K562 (cell line): ENCODE data around the gene CELA3A. TPM values are rescaled to one million over a fixed set of nuclear protein-coding genes. Genes with fewer than 3 reads are reported as not detected.

Experiments
- ATAC-seq: fragments of 200-7000 bp; cut with Tn5 transposase; 3 replicates; pipeline ENCODE4 v1.9.1; 2020; ENCODE audit warnings: moderate library complexity
- Bru-seq: library from RNA; stranded (reverse); fragments of 400-500 nt; gene quantifications from one replicate; lab custom pipeline; 2021; lab: Mats Ljungman, UMichigan
- BruChase-seq, 2 experiments: library from RNA; stranded (reverse); fragments of 400-500 nt; gene quantifications; one replicate each; lab custom pipeline; 2021; lab: Mats Ljungman, UMichigan
- BruUV-seq: library from RNA; stranded (reverse); fragments of 400-500 nt; replicated peaks from 2 replicates; lab custom pipeline; 2021; lab: Mats Ljungman, UMichigan
- CTCF ChIA-PET: fragments of 300-600 bp; formaldehyde crosslinking; extraction: SDS; loops from one replicate; lab custom pipeline; 2021; ENCODE audit warnings: low intra/inter-chr PET ratio; lab: Yijun Ruan, JAX
- POLR2A ChIA-PET: fragments of 300-600, 350-650 bp; sonication (Branson Sonifier 250); formaldehyde crosslinking; extraction: SDS; loops from one replicate; lab custom pipeline; 2021; ENCODE audit warnings: antibody characterized with exemption, inconsistent platforms; lab: Yijun Ruan, JAX
- DNase-seq, 4 experiments: peaks; one replicate each; pipeline versions ENCODE4 v3.0.0 to v3.0.0-alpha.2; 2011 to 2018; ENCODE audit warnings: low spot score in 3 of 4, mixed read lengths in 3 of 4; ENCODE audit errors: extremely low read depth in 1 of 4
- FAIRE-seq: peaks from 2 replicates; lab custom pipeline; 2011; peaks lifted over from hg19 to GRCh38; lab: Jason Lieb, UNC
- H2AFZ ChIP-seq: 2 replicates; pipeline ENCODE4 v1.6.0; 2011; ENCODE audit warnings: low read depth, low read length, control low read depth, inconsistent platforms
- H3K27ac ChIP-seq: fragments of 200-600 bp; 3 replicates; pipeline ENCODE4 v1.8.0; 2011; ENCODE audit warnings: low read depth, mild to moderate bottlenecking, control low read depth, inconsistent platforms, low read length, moderate library complexity, mixed read lengths; ENCODE audit errors: extremely low read depth
- H3K27me3 ChIP-seq, 2 experiments: fragments of 300-600 bp in 1 of 2; 2 replicates in 1 of 2; 3 replicates in 1 of 2; pipeline versions ENCODE4 v1.6.0 to v1.8.0; 2011; ENCODE audit warnings: inconsistent platforms in 2 of 2, low read length in 2 of 2, mild to moderate bottlenecking in 1 of 2, mixed read lengths in 1 of 2, moderate library complexity in 1 of 2; ENCODE audit not compliant: control insufficient read depth in 2 of 2, insufficient read depth in 2 of 2
- H3K36me3 ChIP-seq: fragments of 300-600 bp; 3 replicates; pipeline ENCODE4 v1.8.0; 2011; ENCODE audit warnings: mild to moderate bottlenecking, low read length, inconsistent platforms; ENCODE audit not compliant: control insufficient read depth, insufficient read depth
- H3K4me1 ChIP-seq, 2 experiments: fragments of 200-600 bp in 1 of 2; replicated peaks in 1 of 2; 2 replicates in 1 of 2; 3 replicates in 1 of 2; pipeline versions ENCODE4 v1.5.1 to v1.8.0; 2011; ENCODE audit warnings: inconsistent platforms in 2 of 2, low read length in 2 of 2, mild to moderate bottlenecking in 1 of 2, mixed read lengths in 1 of 2, moderate library complexity in 1 of 2; ENCODE audit not compliant: control insufficient read depth in 2 of 2, insufficient read depth in 2 of 2
- H3K4me2 ChIP-seq: 2 replicates; pipeline ENCODE4 v1.6.1; 2011; ENCODE audit warnings: low read length, control low read depth, inconsistent platforms, mixed read lengths; ENCODE audit not compliant: insufficient read depth
- H3K4me3 ChIP-seq: fragments of 200-600 bp; sonication (generic), shearing (Covaris generic); 2 replicates; pipeline ENCODE4 v1.5.1; 2016; ENCODE audit warnings: control low read depth, inconsistent platforms
- H3K79me2 ChIP-seq: fragments of 200-600 bp; 3 replicates; pipeline ENCODE4 v1.8.0; 2011; ENCODE audit warnings: low read length, inconsistent platforms; ENCODE audit not compliant: control insufficient read depth, insufficient read depth
- H3K9ac ChIP-seq, 2 experiments: 2 replicates each; pipeline versions ENCODE4 v1.6.0 to v1.6.1; 2011; ENCODE audit warnings: low read depth in 2 of 2, low read length in 2 of 2, control low read depth in 1 of 2, inconsistent platforms in 1 of 2, mild to moderate bottlenecking in 1 of 2, mixed read lengths in 1 of 2; ENCODE audit not compliant: insufficient read depth in 1 of 2
- H3K9me1 ChIP-seq: one replicate; pipeline ENCODE4 v1.6.0; 2011; ENCODE audit warnings: inconsistent platforms, mild to moderate bottlenecking, low read length, moderate library complexity; ENCODE audit not compliant: control insufficient read depth, insufficient read depth
- H3K9me3 ChIP-seq: replicated peaks from 2 replicates; pipeline ENCODE4 v1.5.1; 2011; ENCODE audit warnings: low read depth, low read length, inconsistent platforms; ENCODE audit not compliant: control insufficient read depth, insufficient read depth
- H4K20me1 ChIP-seq: replicated peaks from 2 replicates; pipeline ENCODE4 v1.6.1; 2011; ENCODE audit warnings: low read length, inconsistent platforms, mixed read lengths; ENCODE audit not compliant: control insufficient read depth, insufficient read depth
- ATF4 ChIP-seq: fragments of 450-650 bp; formaldehyde crosslinking; IDR thresholded peaks from 2 replicates; pipeline ENCODE4 v1.4.0; 2022; ENCODE audit warnings: mild to moderate bottlenecking, moderate library complexity
- CHD4 ChIP-seq: fragments of 200-600 bp; sonication (generic); IDR thresholded peaks from 3 replicates; pipeline ENCODE4 v1.6.1; 2012; ENCODE audit warnings: low read depth, mild to moderate bottlenecking, mixed read lengths, low read length, inconsistent platforms; ENCODE audit not compliant: insufficient read depth, insufficient replicate concordance, poor library complexity, severe bottlenecking
- NUFIP1 ChIP-seq: fragments of 450-650 bp; IDR thresholded peaks from 2 replicates; pipeline ENCODE4 v1.6.1; 2018; ENCODE audit not compliant: partially characterized antibody
- RAD51 ChIP-seq: fragments of 450-650 bp; IDR thresholded peaks from 2 replicates; pipeline ENCODE4 v1.7.1; 2016; ENCODE audit warnings: low read depth, mild to moderate bottlenecking, borderline replicate concordance
- ZBTB12 ChIP-seq: fragments of 250-450 bp; sonication (Bioruptor Pico); IDR thresholded peaks from 2 replicates; pipeline ENCODE4 v1.4.0; 2020
- WGBS: fragments of 100-300 bp; shearing (Covaris generic); methylation state at CpG from one replicate; pipeline ENCODE4 v1.1.6; 2016; ENCODE audit warnings: low coverage, mixed read lengths; ENCODE audit not compliant: insufficient coverage; ENCODE audit errors: missing lambda C conversion rate; 5-methylcytosine and 5-hydroxymethylcytosine counted together
- in situ Hi-C: fragments of 300-500 bp; cut with MboI; formaldehyde crosslinking; loops from 4 replicates; pipeline ENCODE4 v1.15.0; 2018; ENCODE audit warnings: inconsistent platforms, mixed read lengths
- intact Hi-C: fragments of 100-400 bp; cut with micrococcal nuclease; formaldehyde crosslinking; loops from 2 replicates; pipeline ENCODE4 v1.14.2; 2022
- long read RNA-seq, 3 experiments: library from polyadenylated mRNA in 2 of 3; library from RNA in 1 of 3; unstranded in 2 of 3; stranded (forward) in 1 of 3; transcript quantifications; one replicate each; pipeline ENCODE4 v2.0.0, GENCODE V29; 2019 to 2022
- polyA minus RNA-seq, 3 experiments: library from RNA; depleted of rRNA, polyadenylated mRNA; stranded (reverse); fragments of >200 nt; gene quantifications; 2 replicates each; pipeline ENCODE4 v1.2.3, GENCODE V29; 2011
- polyA plus RNA-seq, 8 experiments: library from polyadenylated mRNA; depleted of rRNA in 4 of 8; stranded (reverse) in 5 of 8; unstranded in 3 of 8; fragments of >200 nt; fragmentation: Nextera tagmentation in 2 of 8; fragmentation: Illumina TruSeq in 1 of 8; extraction: Ambion mirVana in 2 of 8; extraction: Trizol in 1 of 8; gene quantifications; 2 replicates each; pipeline versions ENCODE4 v1.2.1 to v1.2.3, GENCODE V29; 2011 to 2014; ENCODE audit warnings: inconsistent platforms in 1 of 8, missing spikeins in 1 of 8
- total RNA-seq, 7 experiments: library from RNA; depleted of rRNA in 6 of 7; stranded (reverse); fragments of >200 nt in 6 of 7; fragmentation: Illumina TruSeq in 2 of 7; extraction: Trizol in 2 of 7; gene quantifications; 2 replicates each; pipeline versions ENCODE4 v1.2.1 to v1.2.3, GENCODE V29; 2011 to 2021; ENCODE audit warnings: low replicate concordance in 1 of 7
- TF ChIP-seq, protein P1 (sequence below): sonication (generic); formaldehyde crosslinking; IDR thresholded peaks from 2 replicates; pipeline ENCODE4 v1.8.1; 2023; ENCODE audit warnings: mild to moderate bottlenecking, missing genetic modification reagents
- TF ChIP-seq, protein P2 (sequence below), 2 experiments: IDR thresholded peaks in 1 of 2; conservative IDR thresholded peaks in 1 of 2; 2 replicates each; pipeline ENCODE4 v1.6.1; 2016; ENCODE audit warnings: low read depth in 2 of 2, mild to moderate bottlenecking in 1 of 2, missing compliant biosample characterization in 1 of 2, missing genetic modification characterization in 1 of 2, moderate library complexity in 1 of 2

The CELA3A gene
- not detected in 2 replicates for total RNA-seq (2011; cell fraction: chromatin; rRNA removed; ENCODE audit: low replicate concordance)
- total RNA-seq (2011; cell fraction: nucleolus; rRNA removed): not detected in 2 replicates
- not detected in 2 replicates for total RNA-seq (2011; cell fraction: nucleoplasm; rRNA removed)
- not detected in 2 replicates for total RNA-seq (2014; rRNA removed)
- not detected in 2 replicates for total RNA-seq (2014; rRNA removed; fragmentation: Illumina TruSeq; extraction: Trizol)
- total RNA-seq (2015; rRNA removed; fragmentation: Illumina TruSeq; extraction: Trizol): not detected in 2 replicates
- 5.4 and 5.7 TPM in 2 replicates for total RNA-seq (2021)
- polyA plus RNA-seq (2011; rRNA removed): not detected in 2 replicates
- polyA plus RNA-seq (2011; cell fraction: cytosol; rRNA removed): not detected in 2 replicates
- polyA plus RNA-seq (2011; cell fraction: nucleus; rRNA removed): not detected in 2 replicates
- not detected in 2 replicates for polyA plus RNA-seq (2012)
- polyA plus RNA-seq (2014; fragmentation: Illumina TruSeq; extraction: Trizol): not detected in 2 replicates
- polyA plus RNA-seq (2014; fragmentation: Nextera tagmentation; extraction: Ambion mirVana): not detected
- polyA plus RNA-seq (2014; rRNA removed): not detected in 2 replicates
- not detected in 2 replicates for polyA minus RNA-seq (2011; rRNA and poly(A)+ RNA removed)
- not detected in 2 replicates for polyA minus RNA-seq (2011; cell fraction: cytosol; rRNA and poly(A)+ RNA removed)
- not detected in 2 replicates for polyA minus RNA-seq (2011; cell fraction: nucleus; rRNA and poly(A)+ RNA removed)
- Bru-seq, nascent RNA: not detected
- BruChase-seq, experiment 1, labeled RNA remaining after a 2-hour chase: not detected
- not detected for BruChase-seq, experiment 2, labeled RNA remaining after a 6-hour chase
- long read RNA-seq, experiment 1: 0 reads
- long read RNA-seq, experiment 2: 0 reads
- long read RNA-seq, experiment 3: 0 reads

DNA sequence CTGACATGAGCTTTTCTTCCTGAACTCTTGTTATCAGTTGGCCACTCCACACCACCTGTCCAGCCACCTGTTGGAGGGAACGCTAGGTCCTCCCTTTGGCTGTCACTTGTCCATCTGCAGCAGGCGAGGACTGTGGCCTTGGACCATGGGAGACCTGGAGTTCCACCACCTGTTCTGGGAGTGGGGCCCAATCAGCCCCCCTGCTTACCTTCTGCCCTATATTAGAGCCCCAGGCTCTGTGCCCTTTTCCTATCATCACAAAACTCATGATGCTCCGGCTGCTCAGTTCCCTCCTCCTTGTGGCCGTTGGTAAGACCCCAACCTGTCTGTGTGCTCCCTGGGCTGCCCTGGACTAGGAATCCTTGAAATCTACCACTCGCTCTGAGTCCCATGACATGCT, at the start of gene CELA3A:
CELA3A (plus strand) TSS at position 249 of the 400 bp plus-strand sequence; CDS start at position 267, 18 bp downstream.
- H4K20me1 ChIP-seq: no peaks in the 10 kb centered on the region
- no peak for TF ChIP-seq ZBTB12 (CRISPR knock-in tag)
- TF ChIP-seq, protein P1, sequence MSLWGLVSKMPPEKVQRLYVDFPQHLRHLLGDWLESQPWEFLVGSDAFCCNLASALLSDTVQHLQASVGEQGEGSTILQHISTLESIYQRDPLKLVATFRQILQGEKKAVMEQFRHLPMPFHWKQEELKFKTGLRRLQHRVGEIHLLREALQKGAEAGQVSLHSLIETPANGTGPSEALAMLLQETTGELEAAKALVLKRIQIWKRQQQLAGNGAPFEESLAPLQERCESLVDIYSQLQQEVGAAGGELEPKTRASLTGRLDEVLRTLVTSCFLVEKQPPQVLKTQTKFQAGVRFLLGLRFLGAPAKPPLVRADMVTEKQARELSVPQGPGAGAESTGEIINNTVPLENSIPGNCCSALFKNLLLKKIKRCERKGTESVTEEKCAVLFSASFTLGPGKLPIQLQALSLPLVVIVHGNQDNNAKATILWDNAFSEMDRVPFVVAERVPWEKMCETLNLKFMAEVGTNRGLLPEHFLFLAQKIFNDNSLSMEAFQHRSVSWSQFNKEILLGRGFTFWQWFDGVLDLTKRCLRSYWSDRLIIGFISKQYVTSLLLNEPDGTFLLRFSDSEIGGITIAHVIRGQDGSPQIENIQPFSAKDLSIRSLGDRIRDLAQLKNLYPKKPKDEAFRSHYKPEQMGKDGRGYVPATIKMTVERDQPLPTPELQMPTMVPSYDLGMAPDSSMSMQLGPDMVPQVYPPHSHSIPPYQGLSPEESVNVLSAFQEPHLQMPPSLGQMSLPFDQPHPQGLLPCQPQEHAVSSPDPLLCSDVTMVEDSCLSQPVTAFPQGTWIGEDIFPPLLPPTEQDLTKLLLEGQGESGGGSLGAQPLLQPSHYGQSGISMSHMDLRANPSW: no peak
- TF ChIP-seq NUFIP1: no peak
- no peak for TF ChIP-seq CHD4
- TF ChIP-seq ATF4: no peak
- TF ChIP-seq, protein P2, sequence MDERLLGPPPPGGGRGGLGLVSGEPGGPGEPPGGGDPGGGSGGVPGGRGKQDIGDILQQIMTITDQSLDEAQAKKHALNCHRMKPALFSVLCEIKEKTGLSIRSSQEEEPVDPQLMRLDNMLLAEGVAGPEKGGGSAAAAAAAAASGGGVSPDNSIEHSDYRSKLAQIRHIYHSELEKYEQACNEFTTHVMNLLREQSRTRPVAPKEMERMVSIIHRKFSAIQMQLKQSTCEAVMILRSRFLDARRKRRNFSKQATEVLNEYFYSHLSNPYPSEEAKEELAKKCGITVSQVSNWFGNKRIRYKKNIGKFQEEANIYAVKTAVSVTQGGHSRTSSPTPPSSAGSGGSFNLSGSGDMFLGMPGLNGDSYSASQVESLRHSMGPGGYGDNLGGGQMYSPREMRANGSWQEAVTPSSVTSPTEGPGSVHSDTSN (CRISPR knock-in tag; IDR thresholded peaks at IDR 0.05; ENCODE audit: low read depth): no peak
- TF ChIP-seq, protein P2 (tag; conservative IDR thresholded peaks at IDR 0.05; ENCODE audit: low read depth): no peak
- no peak for TF ChIP-seq RAD51
- POLR2A ChIA-PET: no interaction called here
- DNase-seq (no peak), ATAC-seq (no peak), FAIRE-seq (no peak)
- in situ Hi-C loops: no loop called here
- H3K9me3 ChIP-seq: no peaks in the 10 kb centered on the region
- H2AFZ ChIP-seq: no peak within 1 kb of the TSS
- no peaks in the 10 kb centered on the region for H3K79me2 ChIP-seq
- 9% methylated on average over 5 of the region's 5 CpGs for WGBS
- H3K4me3 ChIP-seq: no peak within 1 kb of the TSS
- H3K9ac ChIP-seq: no peak within 1 kb of the TSS; a peak in 1 of 4 replicates
- H3K9me1 ChIP-seq: no peaks in the 10 kb centered on the region
- H3K4me2 ChIP-seq: no peak within 1 kb of the TSS
- H3K27ac ChIP-seq: no peak within 1 kb of the TSS
- peaks cover 4 to 23% of the 10 kb centered on the region in 2 experiments; a peak in 3 of 5 replicates for H3K27me3 ChIP-seq
- H3K36me3 ChIP-seq: no peaks in the 10 kb centered on the region
- H3K4me1 ChIP-seq: peaks cover 0 to 3% of the 10 kb centered on the region in 2 experiments; a peak in 3 of 5 replicates
- intact Hi-C loops: no loop called here
- BruUV-seq: no TSS peak
- CTCF ChIA-PET: no interaction called here
